Thyroid gland (tissue), 4 donors: ENCODE data around the gene NCKAP5. TPM values are rescaled to one million over a fixed set of nuclear protein-coding genes. Genes with fewer than 3 reads are reported as not detected.

Source experiments
- DNase-seq, 2 donors: peaks; one replicate each; pipeline ENCODE4 v3.0.0-alpha.2; 2019
- H3K27ac ChIP-seq, 3 donors: fragments of 200-600 bp; sonication (generic); 1 replicate in 2 of 3; 2 replicates in 1 of 3; pipeline ENCODE4 v1.5.1; 2016 to 2019; ENCODE audit warnings: mild to moderate bottlenecking in 1 of 3, moderate library complexity in 1 of 3
- H3K27me3 ChIP-seq: fragments of 200-600 bp; sonication (generic); one replicate; pipeline ENCODE4 v1.5.1; 2019
- H3K36me3 ChIP-seq, 2 donors: fragments of 200-600 bp; sonication (generic); one replicate each; pipeline ENCODE4 v1.5.1; 2016 to 2019
- H3K4me1 ChIP-seq, 2 donors: fragments of 200-600 bp; sonication (generic); one replicate each; pipeline ENCODE4 v1.5.1; 2017 to 2019
- H3K4me3 ChIP-seq, 3 donors: fragments of 200-600 bp; sonication (generic); replicated peaks in 1 of 3; 1 replicate in 2 of 3; 2 replicates in 1 of 3; pipeline ENCODE4 v1.5.1; 2016; ENCODE audit warnings: mild to moderate bottlenecking in 1 of 3
- H3K9me3 ChIP-seq: fragments of 200-600 bp; sonication (generic); one replicate; pipeline ENCODE4 v1.5.1; 2017
- CTCF ChIP-seq, 6 experiments: fragments of 200-600 bp in 3 of 6; fragments of 450-650 bp in 3 of 6; sonication (generic) in 3 of 6; IDR thresholded peaks; one replicate each; pipeline ENCODE4 v1.5.1; 2016 to 2019; ENCODE audit warnings: antibody characterized with exemption in 6 of 6, mild to moderate bottlenecking in 2 of 6, inconsistent platforms in 1 of 6, moderate library complexity in 1 of 6
- POLR2A ChIP-seq, 2 donors: fragments of 450-650 bp; IDR thresholded peaks; one replicate each; pipeline ENCODE4 v1.6.1; 2017; ENCODE audit warnings: antibody characterized with exemption in 2 of 2, mild to moderate bottlenecking in 2 of 2, moderate library complexity in 1 of 2
- whole genome bisulfite sequencing, 2 donors: methylation state at CpG; one replicate each; pipeline ENCODE4 v1.1.5; 2017; 5-methylcytosine and 5-hydroxymethylcytosine counted together
- intact Hi-C: fragments of 100-400 bp; cut with DNase I; formaldehyde crosslinking; loops from one replicate; pipeline ENCODE4 v1.15.1; 2023
- total RNA-seq, 4 donors: library from RNA; depleted of rRNA; stranded (reverse); fragments of >200 nt; gene quantifications; one replicate each; pipeline ENCODE4 v1.2.3, GENCODE V29; 2016

Gene NCKAP5
- total RNA-seq, 4 donors from 2014 or later = 0.45 to 1.2 (median 0.76) TPM

- no peak for TF ChIP-seq CTCF (IDR thresholded peaks at IDR 0.05)
- TF ChIP-seq POLR2A (IDR thresholded peaks at IDR 0.05) = no peak
- no peaks in the 10 kb centered on the region for H3K9me3 ChIP-seq
- H3K27ac ChIP-seq = no peak overlapping the region
- no peak for DNase-seq
- intact Hi-C loops = no loop called here
- no peaks in the 10 kb centered on the region for H3K27me3 ChIP-seq
- no peaks in the 10 kb centered on the region for H3K36me3 ChIP-seq
- 93 to 97% methylated on average over 1 of the region's 1 CpG for WGBS, 2 donors
- no peak overlapping the region for H3K4me3 ChIP-seq
- H3K4me1 ChIP-seq = no peaks in the 10 kb centered on the region
These were observed 614.5 kb downstream of the NCKAP5 start for GRCh38 chr2:132953771-132954170.

GRCh38 chr2:132951008-132951714 is 617.1 kb downstream of the NCKAP5 start:
- no peaks in the 10 kb centered on the region for H3K27me3 ChIP-seq
- no peaks in the 10 kb centered on the region for H3K36me3 ChIP-seq
- H3K27ac ChIP-seq = no peak overlapping the region
- H3K9me3 ChIP-seq = no peaks in the 10 kb centered on the region
- intact Hi-C loops = no loop called here
- DNase-seq = no peak
- no peak for TF ChIP-seq POLR2A (IDR thresholded peaks at IDR 0.05)
- no peak for TF ChIP-seq CTCF (IDR thresholded peaks at IDR 0.05)
- H3K4me1 ChIP-seq = no peaks in the 10 kb centered on the region
- H3K4me3 ChIP-seq = no peak overlapping the region
- WGBS, 2 donors = 52 to 58% methylated on average over 8 of the region's 8 CpGs

- Histone ChIP-seq H3K4me1 (no peaks in the 10 kb centered on the region), H3K27ac (no peak overlapping the region), H3K36me3 (no peaks in the 10 kb centered on the region), H3K9me3 (no peaks in the 10 kb centered on the region), H3K4me3 (no peak overlapping the region), H3K27me3 (no peaks in the 10 kb centered on the region)
- WGBS, 2 donors = 89 to 93% methylated on average over 3 of the region's 3 CpGs
- no peak for DNase-seq
- intact Hi-C loops = no loop called here
- TF ChIP-seq CTCF (IDR thresholded peaks at IDR 0.05) (no peak), POLR2A (IDR thresholded peaks at IDR 0.05) (no peak)
These were observed 619.2 kb downstream of the NCKAP5 start for GRCh38 chr2:132949108-132949507.

GRCh38 chr2:132948211-132948610 is 620.1 kb downstream of the NCKAP5 start:
- no peak overlapping the region for H3K27ac ChIP-seq
- H3K36me3 ChIP-seq = no peaks in the 10 kb centered on the region
- WGBS, 2 donors = 58 to 59% methylated on average over 6 of the region's 6 CpGs
- no peaks in the 10 kb centered on the region for H3K27me3 ChIP-seq
- TF ChIP-seq POLR2A (IDR thresholded peaks at IDR 0.05) (no peak), CTCF (IDR thresholded peaks at IDR 0.05) (no peak)
- no peak overlapping the region for H3K4me3 ChIP-seq
- no peak for DNase-seq
- intact Hi-C loops = no loop called here
- H3K4me1 ChIP-seq = no peaks in the 10 kb centered on the region
- H3K9me3 ChIP-seq = no peaks in the 10 kb centered on the region

GRCh38 chr2:132943829-132944228 is 624.4 kb downstream of the NCKAP5 start:
- no peaks in the 10 kb centered on the region for H3K9me3 ChIP-seq
- no peak overlapping the region for H3K4me3 ChIP-seq
- TF ChIP-seq CTCF (IDR thresholded peaks at IDR 0.05) = no peak
- no peak for TF ChIP-seq POLR2A (IDR thresholded peaks at IDR 0.05)
- 33 to 35% methylated on average over 5 of the region's 5 CpGs for WGBS, 2 donors
- no peaks in the 10 kb centered on the region for H3K36me3 ChIP-seq
- intact Hi-C loops = no loop called here
- H3K27me3 ChIP-seq = no peaks in the 10 kb centered on the region
- DNase-seq = peak; percentile 24 to 32
- no peaks in the 10 kb centered on the region for H3K4me1 ChIP-seq
- no peak overlapping the region for H3K27ac ChIP-seq
